Endothelial cell of umbilical vein (primary cell): Measurements from ENCODE around the gene SORCS2. TPM values are rescaled to one million over a fixed set of nuclear protein-coding genes. Genes with fewer than 3 reads are reported as not detected.

Source experiments
- BruUV-seq: library from RNA; stranded (reverse); fragments of 400-500 nt; replicated peaks from 2 replicates; lab custom pipeline; 2021; lab: Mats Ljungman, UMichigan
- CTCF ChIA-PET: fragments of 300-600, 350-600 bp; sonication (Branson Sonifier 250); formaldehyde crosslinking; loops from one replicate; lab custom pipeline; 2021; ENCODE audit warnings: antibody characterized with exemption, inconsistent platforms; lab: Charles Lee
- POLR2A ChIA-PET: fragments of 300-600, 350-600 bp; sonication (Branson Sonifier 250); formaldehyde crosslinking; loops from one replicate; lab custom pipeline; 2021; ENCODE audit warnings: antibody characterized with exemption, inconsistent platforms; lab: Charles Lee
- DNase-seq: peaks from one replicate; pipeline ENCODE4 v3.0.0-alpha.2; 2011; ENCODE audit warnings: low read depth, low spot score
- FAIRE-seq: peaks from 2 replicates; lab custom pipeline; 2011; peaks lifted over from hg19 to GRCh38; lab: Jason Lieb, UNC
- H2AFZ ChIP-seq: 2 replicates; pipeline ENCODE4 v1.6.0; 2012; ENCODE audit warnings: low read depth, low read length, control low read depth, inconsistent platforms
- H3K27ac ChIP-seq: 2 replicates; pipeline ENCODE4 v1.5.1; 2011; ENCODE audit warnings: low read depth, mild to moderate bottlenecking, control low read depth, low read length, moderate library complexity; ENCODE audit not compliant: insufficient read depth
- H3K27me3 ChIP-seq, 2 experiments: 2 replicates each; pipeline versions ENCODE4 v1.6.0 to v1.6.1; 2011; ENCODE audit warnings: low read length in 2 of 2, mixed read lengths in 1 of 2; ENCODE audit not compliant: control insufficient read depth in 2 of 2, insufficient read depth in 2 of 2
- H3K36me3 ChIP-seq, 2 experiments: 2 replicates in 1 of 2; 3 replicates in 1 of 2; pipeline ENCODE4 v1.5.1; 2011; ENCODE audit warnings: low read length in 2 of 2, mild to moderate bottlenecking in 1 of 2, moderate library complexity in 1 of 2; ENCODE audit not compliant: control insufficient read depth in 2 of 2, insufficient read depth in 2 of 2; ENCODE audit errors: extremely low read depth in 1 of 2
- H3K4me1 ChIP-seq: 3 replicates; pipeline ENCODE4 v1.5.1; 2011; ENCODE audit warnings: mild to moderate bottlenecking, low read length; ENCODE audit not compliant: control insufficient read depth, insufficient read depth; ENCODE audit errors: extremely low read depth
- H3K4me2 ChIP-seq: 2 replicates; pipeline ENCODE4 v1.6.1; 2011; ENCODE audit warnings: low read length, control low read depth, mixed read lengths; ENCODE audit not compliant: insufficient read depth
- H3K4me3 ChIP-seq, 3 experiments: fragments of 200-600 bp in 1 of 3; sonication (generic), shearing (Covaris generic) in 1 of 3; replicated peaks in 1 of 3; 2 replicates each; pipeline ENCODE4 v1.5.1; 2011 to 2016; ENCODE audit warnings: control low read depth in 3 of 3, low read length in 3 of 3, mild to moderate bottlenecking in 2 of 3, inconsistent platforms in 1 of 3, low read depth in 1 of 3, moderate library complexity in 1 of 3; ENCODE audit not compliant: insufficient read depth in 1 of 3
- H3K79me2 ChIP-seq: 2 replicates; pipeline ENCODE4 v1.6.0; 2012; ENCODE audit warnings: low read length, inconsistent platforms; ENCODE audit not compliant: control insufficient read depth, insufficient read depth
- H3K9ac ChIP-seq: replicated peaks from 2 replicates; pipeline ENCODE3; 2011; ENCODE audit warnings: low read length, control low read depth; ENCODE audit not compliant: insufficient read depth; ENCODE audit errors: extremely low read depth
- H3K9me1 ChIP-seq: replicated peaks from 3 replicates; pipeline ENCODE4 v1.6.0; 2011; ENCODE audit warnings: mild to moderate bottlenecking, low read length; ENCODE audit not compliant: control insufficient read depth, insufficient read depth; ENCODE audit errors: extremely low read depth
- H3K9me3 ChIP-seq: replicated peaks from 2 replicates; pipeline ENCODE4 v1.5.1; 2012; ENCODE audit warnings: low read length, inconsistent platforms; ENCODE audit not compliant: control insufficient read depth, insufficient read depth
- H4K20me1 ChIP-seq: replicated peaks from 2 replicates; pipeline ENCODE3; 2011; ENCODE audit warnings: mild to moderate bottlenecking, low read length; ENCODE audit not compliant: control insufficient read depth, insufficient read depth; ENCODE audit errors: extremely low read depth
- CTCF ChIP-seq, 2 donors: IDR thresholded peaks; 1 replicate in 1 of 2; 2 replicates in 1 of 2; pipeline ENCODE4 v1.5.1; 2011; ENCODE audit warnings: low read length in 2 of 2, mild to moderate bottlenecking in 2 of 2, moderate library complexity in 2 of 2, control low read depth in 1 of 2, inconsistent platforms in 1 of 2, low read depth in 1 of 2; ENCODE audit not compliant: insufficient read depth in 1 of 2; ENCODE audit errors: extremely low read depth in 1 of 2
- EZH2 ChIP-seq: IDR thresholded peaks from 2 replicates; pipeline ENCODE4 v1.6.1; 2012; ENCODE audit warnings: borderline replicate concordance, low read depth, mild to moderate bottlenecking, moderate library complexity, low read length, inconsistent platforms; ENCODE audit not compliant: severe bottlenecking
- FOS ChIP-seq: IDR thresholded peaks from 2 replicates; pipeline ENCODE4 v1.6.1; 2011; ENCODE audit warnings: mild to moderate bottlenecking, low read length, moderate library complexity, borderline replicate concordance; ENCODE audit not compliant: insufficient read depth
- GATA2 ChIP-seq: IDR thresholded peaks from 2 replicates; pipeline ENCODE4 v1.7.0; 2011; ENCODE audit warnings: low read depth, mild to moderate bottlenecking, moderate library complexity, mixed read lengths, low read length; ENCODE audit not compliant: insufficient read length, insufficient read depth
- JUN ChIP-seq: IDR thresholded peaks from 2 replicates; pipeline ENCODE4 v1.6.1; 2011; ENCODE audit warnings: borderline replicate concordance, low read depth; ENCODE audit not compliant: insufficient read length, insufficient read depth
- MYC ChIP-seq: IDR thresholded peaks from one replicate; pipeline ENCODE4 v1.6.1; 2011; ENCODE audit warnings: mild to moderate bottlenecking, low read depth, low read length
- POLR2A ChIP-seq: IDR thresholded peaks from 2 replicates; pipeline ENCODE4 v1.6.1; 2012; ENCODE audit warnings: low read depth, mild to moderate bottlenecking, control low read depth, low read length
- POLR2AphosphoS5 ChIP-seq: IDR thresholded peaks from 2 replicates; pipeline ENCODE4 v1.6.1; 2012; ENCODE audit warnings: low read depth, mild to moderate bottlenecking, control low read depth, low read length, moderate library complexity; ENCODE audit not compliant: insufficient read depth
- dilution Hi-C: fragments of 300-500 bp; cut with MboI; formaldehyde crosslinking; loops from one replicate; pipeline ENCODE4 v1.15.0; 2019; ENCODE audit warnings: low sequenced_read_pairs; ENCODE audit not compliant: extremely low pct_ligation_motif_present
- intact Hi-C: fragments of 100-400 bp; cut with micrococcal nuclease; formaldehyde crosslinking; loops from one replicate; pipeline ENCODE4 v1.10.0; 2022
- polyA plus RNA-seq, 4 experiments: library from polyadenylated mRNA; depleted of rRNA in 3 of 4; stranded (reverse) in 3 of 4; unstranded in 1 of 4; fragments of >200 nt; gene quantifications; 2 replicates each; pipeline versions ENCODE4 v1.2.1 to v1.2.3, GENCODE V29; 2011 to 2012; ENCODE audit warnings: missing spikeins in 1 of 4
- total RNA-seq: library from RNA; stranded (reverse); gene quantifications from 2 replicates; pipeline ENCODE4 v1.2.3, GENCODE V29; 2021
- TF ChIP-seq, protein P1 (sequence below): IDR thresholded peaks from 2 replicates; pipeline ENCODE4 v1.6.1; 2011; ENCODE audit not compliant: insufficient read depth, insufficient read length

Gene SORCS2
- total and polyA plus RNA-seq, 2 donors (not counting 3 experiments of a cell fraction or from before 2014, with no cell fraction given) = not detected

- Histone ChIP-seq H3K27ac (no peak overlapping the region), H3K9me1 (no peaks in the 10 kb centered on the region), H4K20me1 (no peaks in the 10 kb centered on the region), H3K27me3 (no peaks in the 10 kb centered on the region), H3K4me3 (no peak overlapping the region), H3K4me2 (no peak overlapping the region), H3K9me3 (no peaks in the 10 kb centered on the region), H3K36me3 (no peaks in the 10 kb centered on the region), H3K9ac (no peak overlapping the region), H3K79me2 (no peaks in the 10 kb centered on the region), H3K4me1 (no peaks in the 10 kb centered on the region), H2AFZ (no peak overlapping the region)
- no TSS peak for BruUV-seq
- intact Hi-C loops (no loop called here), dilution Hi-C loops (no loop called here)
- DNase-seq (no peak), FAIRE-seq (no peak)
- TF ChIP-seq, protein P1, sequence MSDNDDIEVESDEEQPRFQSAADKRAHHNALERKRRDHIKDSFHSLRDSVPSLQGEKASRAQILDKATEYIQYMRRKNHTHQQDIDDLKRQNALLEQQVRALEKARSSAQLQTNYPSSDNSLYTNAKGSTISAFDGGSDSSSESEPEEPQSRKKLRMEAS = no peak
- TF ChIP-seq GATA2 (no peak), CTCF (IDR thresholded peaks at IDR 0.05; ENCODE audit: extremely low read depth in 1 of 2, insufficient read depth in 1 of 2, low read depth in 1 of 2, low read length in 2 of 2) (no peak), JUN (no peak), POLR2AphosphoS5 (no peak), FOS (no peak), POLR2A (no peak), EZH2 (no peak), MYC (no peak)
- ChIA-PET POLR2A (no interaction called here), CTCF (no interaction called here)
Observed at GRCh38 chr4:7224878-7225533, 32.7 kb downstream of the SORCS2 start.
